ENCODE results near the gene FGGY. TPM values are rescaled to one million over a fixed set of nuclear protein-coding genes. Genes with fewer than 3 reads are reported as not detected.

FGGY gene, protein sequence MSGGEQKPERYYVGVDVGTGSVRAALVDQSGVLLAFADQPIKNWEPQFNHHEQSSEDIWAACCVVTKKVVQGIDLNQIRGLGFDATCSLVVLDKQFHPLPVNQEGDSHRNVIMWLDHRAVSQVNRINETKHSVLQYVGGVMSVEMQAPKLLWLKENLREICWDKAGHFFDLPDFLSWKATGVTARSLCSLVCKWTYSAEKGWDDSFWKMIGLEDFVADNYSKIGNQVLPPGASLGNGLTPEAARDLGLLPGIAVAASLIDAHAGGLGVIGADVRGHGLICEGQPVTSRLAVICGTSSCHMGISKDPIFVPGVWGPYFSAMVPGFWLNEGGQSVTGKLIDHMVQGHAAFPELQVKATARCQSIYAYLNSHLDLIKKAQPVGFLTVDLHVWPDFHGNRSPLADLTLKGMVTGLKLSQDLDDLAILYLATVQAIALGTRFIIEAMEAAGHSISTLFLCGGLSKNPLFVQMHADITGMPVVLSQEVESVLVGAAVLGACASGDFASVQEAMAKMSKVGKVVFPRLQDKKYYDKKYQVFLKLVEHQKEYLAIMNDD
- total RNA-seq (2021) (12.0 to 23.2 TPM (median 17.8 TPM) in 3 replicates), Bru-seq, nascent RNA (percentile 58 among the genes with signal in this experiment)
- long read RNA-seq, experiment 1, partial matches to known transcripts, result 1 of 27 reads
- long read RNA-seq, experiment 1, other reads (novel, unspliced or antisense), result 26 of 27 reads
- long read RNA-seq, experiment 2, partial matches to known transcripts, result 2 of 11 reads
- long read RNA-seq, experiment 2, other reads (novel, unspliced or antisense), result 9 of 11 reads
- long read RNA-seq, experiment 3, partial matches to known transcripts, result 2 of 17 reads
- long read RNA-seq, experiment 3, other reads (novel, unspliced or antisense), result 14 of 17 reads

DNA sequence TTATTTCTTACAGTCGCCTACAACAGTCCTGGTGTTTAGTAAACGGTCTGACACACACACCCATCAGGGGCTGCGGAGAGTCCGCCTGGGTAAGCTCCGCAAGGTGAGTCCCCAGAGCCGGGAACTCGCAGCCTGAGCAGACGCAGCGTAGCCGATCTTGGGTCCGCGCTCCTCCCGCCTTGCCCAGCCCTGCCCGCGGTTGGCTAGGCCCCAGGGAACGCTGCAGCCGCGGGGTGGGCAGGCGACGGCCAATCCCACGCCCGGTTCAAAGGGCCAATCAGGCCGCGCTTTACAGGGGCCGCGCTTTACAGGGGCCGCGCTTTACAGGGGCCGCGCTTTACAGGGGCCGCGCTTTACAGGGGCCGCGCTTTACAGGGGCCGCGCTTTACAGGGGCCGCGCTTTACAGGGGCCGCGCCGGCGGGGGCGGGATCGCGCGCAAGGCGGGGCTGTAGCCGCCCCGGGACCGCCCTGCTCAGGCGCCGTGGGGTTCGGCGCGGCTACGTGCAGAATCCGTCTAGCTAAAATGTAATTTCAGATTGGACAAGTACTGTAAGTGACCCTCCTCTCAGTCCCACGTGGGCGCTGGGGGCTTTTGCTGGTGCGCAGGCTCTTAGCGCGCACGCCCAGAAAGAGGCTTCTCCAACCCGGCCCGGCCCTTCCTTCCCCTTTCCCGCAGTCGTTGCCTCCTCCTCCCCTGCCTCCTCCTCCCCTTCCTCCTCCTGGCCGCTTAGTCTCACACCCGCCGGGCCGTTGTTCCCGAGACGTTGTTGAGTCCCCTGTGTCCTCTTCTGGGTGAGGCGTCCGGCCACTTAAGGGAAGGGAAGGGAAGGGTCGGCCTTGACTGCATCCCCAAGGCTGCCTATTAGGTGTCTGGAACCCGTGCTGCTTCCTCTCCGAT lies at the start of gene FGGY:
FGGY (plus strand) TSS at position 737 of the 899 bp plus-strand sequence. CDS start 24,456 bp downstream, outside the sequence.
- H3K27ac Mint-ChIP-seq, result peak within 1 kb of the TSS; percentile 93
- peak; percentile 90 for DNase-seq (ENCODE audit: low spot score)
- CTCF ChIA-PET, result interaction anchor here (1.8 kb wide), 1 partner anchor 403 kb away, joined by 6 read pairs; no protein-coding TSS in a partner anchor
- H3K36me3 Mint-ChIP-seq, result peaks cover 4% of the 10 kb centered on the region
- H3K9me3 Mint-ChIP-seq, result peaks cover 10% of the 10 kb centered on the region
- H3K4me3 Mint-ChIP-seq, result peak within 1 kb of the TSS; percentile 79
- peaks cover 29% of the 10 kb centered on the region for H3K4me1 Mint-ChIP-seq
- POLR2A ChIA-PET, result interaction anchor here (0.6 to 1.7 kb wide), 3 partner anchors 11 to 513 kb away, joined by 3 to 6 read pairs (median 3); partner anchors contain the start of gene JUN
- no peaks in the 10 kb centered on the region for H3K27me3 Mint-ChIP-seq (ENCODE audit: low read depth)
- peak; percentile 93 for ATAC-seq
- TF ChIP-seq, protein P1, sequence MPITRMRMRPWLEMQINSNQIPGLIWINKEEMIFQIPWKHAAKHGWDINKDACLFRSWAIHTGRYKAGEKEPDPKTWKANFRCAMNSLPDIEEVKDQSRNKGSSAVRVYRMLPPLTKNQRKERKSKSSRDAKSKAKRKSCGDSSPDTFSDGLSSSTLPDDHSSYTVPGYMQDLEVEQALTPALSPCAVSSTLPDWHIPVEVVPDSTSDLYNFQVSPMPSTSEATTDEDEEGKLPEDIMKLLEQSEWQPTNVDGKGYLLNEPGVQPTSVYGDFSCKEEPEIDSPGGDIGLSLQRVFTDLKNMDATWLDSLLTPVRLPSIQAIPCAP (CRISPR knock-in tag; IDR thresholded peaks at IDR 0.05), result no peak
- TF ChIP-seq TEAD4 (CRISPR knock-in tag; IDR thresholded peaks at IDR 0.05), result no peak
- peak; percentile 46; the same call in 1 of the 2 replicates for TF ChIP-seq GABPB1 (CRISPR knock-in tag; IDR thresholded peaks at IDR 0.05)
- TF ChIP-seq CREM (CRISPR knock-in tag; IDR thresholded peaks at IDR 0.05), result no peak
- TF ChIP-seq JUN (CRISPR knock-in tag; IDR thresholded peaks at IDR 0.05), result no peak
- no peak for TF ChIP-seq ZNF121 (CRISPR knock-in tag; IDR thresholded peaks at IDR 0.05)
- TF ChIP-seq GTF2I (CRISPR knock-in tag; conservative IDR thresholded peaks at IDR 0.05), result no peak
- no peak for TF ChIP-seq ZNF671 (CRISPR knock-in tag; IDR thresholded peaks at IDR 0.05)
- TF ChIP-seq, protein P2, sequence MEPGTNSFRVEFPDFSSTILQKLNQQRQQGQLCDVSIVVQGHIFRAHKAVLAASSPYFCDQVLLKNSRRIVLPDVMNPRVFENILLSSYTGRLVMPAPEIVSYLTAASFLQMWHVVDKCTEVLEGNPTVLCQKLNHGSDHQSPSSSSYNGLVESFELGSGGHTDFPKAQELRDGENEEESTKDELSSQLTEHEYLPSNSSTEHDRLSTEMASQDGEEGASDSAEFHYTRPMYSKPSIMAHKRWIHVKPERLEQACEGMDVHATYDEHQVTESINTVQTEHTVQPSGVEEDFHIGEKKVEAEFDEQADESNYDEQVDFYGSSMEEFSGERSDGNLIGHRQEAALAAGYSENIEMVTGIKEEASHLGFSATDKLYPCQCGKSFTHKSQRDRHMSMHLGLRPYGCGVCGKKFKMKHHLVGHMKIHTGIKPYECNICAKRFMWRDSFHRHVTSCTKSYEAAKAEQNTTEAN (CRISPR knock-in tag; IDR thresholded peaks at IDR 0.05), result no peak
- TF ChIP-seq FOXK1 (CRISPR knock-in tag; IDR thresholded peaks at IDR 0.05), result no peak
- TF ChIP-seq CBFB (CRISPR knock-in tag; IDR thresholded peaks at IDR 0.05; ENCODE audit: low read depth), result no peak
- TF ChIP-seq PRRX2 (CRISPR knock-in tag; IDR thresholded peaks at IDR 0.05), result no peak
- TF ChIP-seq, protein P3, sequence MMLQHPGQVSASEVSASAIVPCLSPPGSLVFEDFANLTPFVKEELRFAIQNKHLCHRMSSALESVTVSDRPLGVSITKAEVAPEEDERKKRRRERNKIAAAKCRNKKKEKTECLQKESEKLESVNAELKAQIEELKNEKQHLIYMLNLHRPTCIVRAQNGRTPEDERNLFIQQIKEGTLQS (CRISPR knock-in tag; conservative IDR thresholded peaks at IDR 0.05), result no peak
- TF ChIP-seq TP53 (CRISPR knock-in tag; IDR thresholded peaks at IDR 0.05), result no peak
- peak; percentile 65; the same call in 1 of the 2 replicates for TF ChIP-seq TEAD1 (CRISPR knock-in tag; IDR thresholded peaks at IDR 0.05)
- peak; percentile 47; the same call in 1 of the 2 replicates for TF ChIP-seq FOXP1 (CRISPR knock-in tag; IDR thresholded peaks at IDR 0.05; ENCODE audit: borderline replicate concordance)
- TF ChIP-seq, protein P4, sequence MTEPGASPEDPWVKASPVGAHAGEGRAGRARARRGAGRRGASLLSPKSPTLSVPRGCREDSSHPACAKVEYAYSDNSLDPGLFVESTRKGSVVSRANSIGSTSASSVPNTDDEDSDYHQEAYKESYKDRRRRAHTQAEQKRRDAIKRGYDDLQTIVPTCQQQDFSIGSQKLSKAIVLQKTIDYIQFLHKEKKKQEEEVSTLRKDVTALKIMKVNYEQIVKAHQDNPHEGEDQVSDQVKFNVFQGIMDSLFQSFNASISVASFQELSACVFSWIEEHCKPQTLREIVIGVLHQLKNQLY (CRISPR knock-in tag; IDR thresholded peaks at IDR 0.05), result no peak
- TF ChIP-seq, protein P5, sequence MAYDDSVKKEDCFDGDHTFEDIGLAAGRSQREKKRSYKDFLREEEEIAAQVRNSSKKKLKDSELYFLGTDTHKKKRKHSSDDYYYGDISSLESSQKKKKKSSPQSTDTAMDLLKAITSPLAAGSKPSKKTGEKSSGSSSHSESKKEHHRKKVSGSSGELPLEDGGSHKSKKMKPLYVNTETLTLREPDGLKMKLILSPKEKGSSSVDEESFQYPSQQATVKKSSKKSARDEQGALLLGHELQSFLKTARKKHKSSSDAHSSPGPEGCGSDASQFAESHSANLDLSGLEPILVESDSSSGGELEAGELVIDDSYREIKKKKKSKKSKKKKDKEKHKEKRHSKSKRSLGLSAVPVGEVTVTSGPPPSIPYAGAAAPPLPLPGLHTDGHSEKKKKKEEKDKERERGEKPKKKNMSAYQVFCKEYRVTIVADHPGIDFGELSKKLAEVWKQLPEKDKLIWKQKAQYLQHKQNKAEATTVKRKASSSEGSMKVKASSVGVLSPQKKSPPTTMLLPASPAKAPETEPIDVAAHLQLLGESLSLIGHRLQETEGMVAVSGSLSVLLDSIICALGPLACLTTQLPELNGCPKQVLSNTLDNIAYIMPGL (CRISPR knock-in tag; IDR thresholded peaks at IDR 0.05), result peak; percentile 65; the same call in 1 of the 2 replicates
- peak; percentile 60; the same call in 1 of the 2 replicates for TF ChIP-seq ZNF232 (CRISPR knock-in tag; IDR thresholded peaks at IDR 0.05)
- TF ChIP-seq, protein P6, sequence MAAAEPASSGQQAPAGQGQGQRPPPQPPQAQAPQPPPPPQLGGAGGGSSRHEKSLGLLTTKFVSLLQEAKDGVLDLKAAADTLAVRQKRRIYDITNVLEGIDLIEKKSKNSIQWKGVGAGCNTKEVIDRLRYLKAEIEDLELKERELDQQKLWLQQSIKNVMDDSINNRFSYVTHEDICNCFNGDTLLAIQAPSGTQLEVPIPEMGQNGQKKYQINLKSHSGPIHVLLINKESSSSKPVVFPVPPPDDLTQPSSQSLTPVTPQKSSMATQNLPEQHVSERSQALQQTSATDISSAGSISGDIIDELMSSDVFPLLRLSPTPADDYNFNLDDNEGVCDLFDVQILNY (CRISPR knock-in tag; IDR thresholded peaks at IDR 0.05), result peak; percentile 60; the same call in 1 of the 2 replicates
- no peak for TF ChIP-seq ATF1 (CRISPR knock-in tag; IDR thresholded peaks at IDR 0.05)
- 0 out of 2 replicates have a peak, but pooled peaks have one; percentile 35 for TF ChIP-seq NFYB (CRISPR knock-in tag; conservative IDR thresholded peaks at IDR 0.05; ENCODE audit: low read depth)
- peak; percentile 95 for TF ChIP-seq ZNF263 (CRISPR knock-in tag; IDR thresholded peaks at IDR 0.05; ENCODE audit: low read depth)
- no peak for TF ChIP-seq ZNF396 (CRISPR knock-in tag; IDR thresholded peaks at IDR 0.05; ENCODE audit: borderline replicate concordance)
- TF ChIP-seq, protein P7, sequence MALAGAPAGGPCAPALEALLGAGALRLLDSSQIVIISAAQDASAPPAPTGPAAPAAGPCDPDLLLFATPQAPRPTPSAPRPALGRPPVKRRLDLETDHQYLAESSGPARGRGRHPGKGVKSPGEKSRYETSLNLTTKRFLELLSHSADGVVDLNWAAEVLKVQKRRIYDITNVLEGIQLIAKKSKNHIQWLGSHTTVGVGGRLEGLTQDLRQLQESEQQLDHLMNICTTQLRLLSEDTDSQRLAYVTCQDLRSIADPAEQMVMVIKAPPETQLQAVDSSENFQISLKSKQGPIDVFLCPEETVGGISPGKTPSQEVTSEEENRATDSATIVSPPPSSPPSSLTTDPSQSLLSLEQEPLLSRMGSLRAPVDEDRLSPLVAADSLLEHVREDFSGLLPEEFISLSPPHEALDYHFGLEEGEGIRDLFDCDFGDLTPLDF (CRISPR knock-in tag; IDR thresholded peaks at IDR 0.05), result no peak
- TF ChIP-seq NFE2L1 (CRISPR knock-in tag; IDR thresholded peaks at IDR 0.05), result 0 out of 2 replicates have a peak, but pooled peaks have one; percentile 52
- TF ChIP-seq RELA (CRISPR knock-in tag; IDR thresholded peaks at IDR 0.05; ENCODE audit: borderline replicate concordance), result no peak
- TF ChIP-seq FOXJ3 (CRISPR knock-in tag; IDR thresholded peaks at IDR 0.05; ENCODE audit: borderline replicate concordance), result no peak

Measured in WTC11 (cell line).